ENCODE data around the gene SCO2.

SCO2 gene

GRCh38 chr22:50531962-50532674 is 6.7 kb upstream of the SCO2 start:
- DNase-seq (ENCODE audit: low read depth in 2 of 2): no peak

- DNase-seq (ENCODE audit: low read depth in 2 of 2): no peak
These were observed 6.2 kb upstream of the SCO2 start for GRCh38 chr22:50531546-50531961.

- DNase-seq (ENCODE audit: low read depth in 2 of 2): peak; percentile 52 to 70
These were observed 5.6 kb upstream of the SCO2 start for GRCh38 chr22:50530877-50531545.

- DNase-seq (ENCODE audit: low read depth in 2 of 2): no peak
These were observed 5.1 kb upstream of the SCO2 start for GRCh38 chr22:50530580-50530876.

GRCh38 chr22:50529897-50530579 is 4.6 kb upstream of the SCO2 start, which contains the start of gene TYMP:
Gene TYMP (minus strand): TSS chr22:50530012. CDS start chr22:50529709, 303 bp downstream.
- DNase-seq (ENCODE audit: low read depth in 2 of 2): no peak

- no peak for DNase-seq (ENCODE audit: low read depth in 2 of 2)
These were observed 4.1 kb upstream of the SCO2 start for GRCh38 chr22:50529416-50529896.

- no peak for DNase-seq (ENCODE audit: low read depth in 2 of 2)
These were observed 3.5 kb upstream of the SCO2 start for GRCh38 chr22:50528682-50529415.

- DNase-seq (ENCODE audit: low read depth in 2 of 2): no peak
These were observed 2.7 kb upstream of the SCO2 start for GRCh38 chr22:50527921-50528681.

- DNase-seq (ENCODE audit: low read depth in 2 of 2): no peak
These were observed 1.7 kb upstream of the SCO2 start for GRCh38 chr22:50526834-50527801.

GRCh38 chr22:50526108-50526833 is 873 bp upstream of the SCO2 start:
- peak; percentile 58 to 69 for DNase-seq (ENCODE audit: low read depth in 2 of 2)

- no peak for DNase-seq (ENCODE audit: low read depth in 2 of 2)
These were observed 385 bp upstream of the SCO2 start for GRCh38 chr22:50525858-50526107.

- DNase-seq (ENCODE audit: low read depth in 2 of 2): no peak
These were observed 708 bp downstream of the SCO2 start for GRCh38 chr22:50524676-50525103.

- DNase-seq (ENCODE audit: low read depth in 2 of 2): no peak
These were observed 1.4 kb downstream of the SCO2 start for GRCh38 chr22:50523806-50524675.

GRCh38 chr22:50523458-50523805 is 2.0 kb downstream of the SCO2 start:
- no peak for DNase-seq (ENCODE audit: low read depth in 2 of 2)

- DNase-seq (ENCODE audit: low read depth in 2 of 2): no peak
These were observed 2.5 kb downstream of the SCO2 start for GRCh38 chr22:50522806-50523438.

- no peak for DNase-seq (ENCODE audit: low read depth in 2 of 2)
These were observed 3.1 kb downstream of the SCO2 start for GRCh38 chr22:50522208-50522805.

GRCh38 chr22:50521710-50522109 is 3.7 kb downstream of the SCO2 start:
- no peak for DNase-seq (ENCODE audit: low read depth in 2 of 2)

Measured in stimulated activated CD8-positive, alpha-beta memory T cell treated with anti-CD3 and anti-CD28 coated beads, Interleukin-2, amount 100 ng/mL, for 1 hour (primary cell).